Aortic smooth muscle cell (primary cell): ENCODE results near the gene TWF2. TPM values are rescaled to one million over a fixed set of nuclear protein-coding genes. Genes with fewer than 3 reads are reported as not detected.

Experiments used
- total RNA-seq: library from RNA; depleted of rRNA; stranded (reverse); fragments of >200 nt; gene quantifications from 2 replicates; pipeline ENCODE4 v1.2.3, GENCODE V29; 2014

Gene TWF2
- total RNA-seq, result 73.0 and 78.6 TPM in 2 replicates

GRCh38 chr3:52238761-52239701 is at the start of gene TWF2:
TSS of gene TWF2 (minus strand) at chr3:52239158. CDS start at chr3:52239016, 142 bp downstream.

GRCh38 chr3:52278510-52279069 is 39.6 kb upstream of the TWF2 start, which contains the start of gene WDR82:
TSS of gene WDR82 (minus strand) at chr3:52278649. CDS start at chr3:52278361, 288 bp downstream.

GRCh38 chr3:52245322-52246263 is 6.6 kb upstream of the TWF2 start, which contains the start of gene PPM1M:
TSS of gene PPM1M (plus strand) at chr3:52245759. CDS start at chr3:52245825, 66 bp downstream.

GRCh38 chr3:52225452-52226228 is 13.3 kb downstream of the TWF2 start, which contains the start of gene TLR9:
TSS of gene TLR9 (minus strand) at chr3:52225645. CDS start at chr3:52225529, 116 bp downstream.

GRCh38 chr3:52197842-52198625 is 40.9 kb downstream of the TWF2 start, which contains the start of gene ALAS1:
TSS of gene ALAS1 (plus strand) at chr3:52198160. CDS start at chr3:52199242, 1,082 bp downstream.

Other genes starting within 250 kb of the TWF2 start
- gene RPL29, start 243.3 kb downstream of the TWF2 start, total RNA-seq, result 1,025 and 1,179 TPM in 2 replicates
- gene DUSP7, start 182.6 kb downstream of the TWF2 start, total RNA-seq, result 7.4 and 8.8 TPM in 2 replicates
- gene POC1A, start 84.7 kb downstream of the TWF2 start, total RNA-seq, result 7.8 and 15.2 TPM in 2 replicates
- gene ALAS1, start 41.0 kb downstream of the TWF2 start, total RNA-seq, result 24.0 and 27.0 TPM in 2 replicates
- gene TLR9, start 13.5 kb downstream of the TWF2 start, total RNA-seq, result under 0.01 TPM in 1 of 2 replicates, not detected in the other
- 18.1 and 19.5 TPM in 2 replicates for gene PPM1M, start 6.6 kb upstream of the TWF2 start, total RNA-seq
- 67.9 and 71.7 TPM in 2 replicates for gene WDR82, start 39.5 kb upstream of the TWF2 start, total RNA-seq
- gene GLYCTK, start 48.7 kb upstream of the TWF2 start, total RNA-seq, result 11.4 and 13.2 TPM in 2 replicates
- 3.3 and 3.9 TPM in 2 replicates for gene DNAH1, start 77.2 kb upstream of the TWF2 start, total RNA-seq
- gene BAP1, start 170.8 kb upstream of the TWF2 start, total RNA-seq, result 38.7 and 48.1 TPM in 2 replicates
- gene PHF7, start 171.5 kb upstream of the TWF2 start, total RNA-seq, result 4.8 and 7.4 TPM in 2 replicates
- gene SEMA3G, start 205.9 kb upstream of the TWF2 start, total RNA-seq, result under 0.01 and 0.19 TPM in 2 replicates
- 1.3 and 2.7 TPM in 2 replicates for gene TNNC1, start 214.9 kb upstream of the TWF2 start, total RNA-seq
- gene NISCH, start 216.4 kb upstream of the TWF2 start, total RNA-seq, result 57.3 and 63.0 TPM in 2 replicates